Left kidney (tissue), 2 donors: ENCODE data around the gene AQP1. TPM values are rescaled to one million over a fixed set of nuclear protein-coding genes. Genes with fewer than 3 reads are reported as not detected.

Experiments used
- DNase-seq: peaks from one replicate; pipeline ENCODE4 v3.0.0-alpha.2; 2013
- polyA plus RNA-seq: library from polyadenylated mRNA; unstranded; fragments of 120-200 nt; gene quantifications from one replicate; pipeline ENCODE4 v1.2.1, GENCODE V29; 2013; ENCODE audit not compliant: insufficient read length

Gene AQP1
- polyA plus RNA-seq, 1 donor, result 184 TPM

- DNase-seq, result no peak
These were observed 6.3 kb upstream of the AQP1 start for GRCh38 chr7:30905078-30906012.

- no peak for DNase-seq
These were observed 5.6 kb upstream of the AQP1 start for GRCh38 chr7:30906014-30906413.

- DNase-seq, result no peak
These were observed 5.0 kb upstream of the AQP1 start for GRCh38 chr7:30906515-30907240.

- no peak for DNase-seq
These were observed 4.0 kb upstream of the AQP1 start for GRCh38 chr7:30907527-30908267.

- DNase-seq, result no peak
These were observed 3.0 kb upstream of the AQP1 start for GRCh38 chr7:30908681-30909080.

GRCh38 chr7:30909431-30909830, 2.2 kb upstream of the AQP1 start:
- DNase-seq, result no peak

- DNase-seq, result no peak
These were observed 1.1 kb upstream of the AQP1 start for GRCh38 chr7:30910411-30911073.

DNA sequence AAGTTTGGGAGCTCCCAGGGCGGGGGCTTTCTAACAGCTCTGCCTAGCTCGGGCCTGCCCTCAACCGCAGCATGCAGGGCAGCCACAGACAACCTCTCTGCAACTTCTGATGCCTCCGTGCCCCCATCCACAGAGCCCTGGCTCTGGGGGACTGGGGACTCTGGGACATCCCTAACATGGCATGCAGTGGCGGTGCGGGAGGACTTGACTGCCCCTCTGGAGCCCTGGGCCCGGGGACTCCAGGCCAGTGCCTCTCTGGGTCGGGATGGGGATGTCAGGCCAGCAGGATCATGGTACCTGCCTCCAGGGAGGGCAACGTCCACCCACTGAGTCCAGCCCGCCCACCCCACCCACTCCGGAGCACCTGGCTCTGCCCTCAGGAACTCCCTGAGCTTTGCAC, 520 bp upstream of the AQP1 start:
- DNase-seq, result no peak

DNA sequence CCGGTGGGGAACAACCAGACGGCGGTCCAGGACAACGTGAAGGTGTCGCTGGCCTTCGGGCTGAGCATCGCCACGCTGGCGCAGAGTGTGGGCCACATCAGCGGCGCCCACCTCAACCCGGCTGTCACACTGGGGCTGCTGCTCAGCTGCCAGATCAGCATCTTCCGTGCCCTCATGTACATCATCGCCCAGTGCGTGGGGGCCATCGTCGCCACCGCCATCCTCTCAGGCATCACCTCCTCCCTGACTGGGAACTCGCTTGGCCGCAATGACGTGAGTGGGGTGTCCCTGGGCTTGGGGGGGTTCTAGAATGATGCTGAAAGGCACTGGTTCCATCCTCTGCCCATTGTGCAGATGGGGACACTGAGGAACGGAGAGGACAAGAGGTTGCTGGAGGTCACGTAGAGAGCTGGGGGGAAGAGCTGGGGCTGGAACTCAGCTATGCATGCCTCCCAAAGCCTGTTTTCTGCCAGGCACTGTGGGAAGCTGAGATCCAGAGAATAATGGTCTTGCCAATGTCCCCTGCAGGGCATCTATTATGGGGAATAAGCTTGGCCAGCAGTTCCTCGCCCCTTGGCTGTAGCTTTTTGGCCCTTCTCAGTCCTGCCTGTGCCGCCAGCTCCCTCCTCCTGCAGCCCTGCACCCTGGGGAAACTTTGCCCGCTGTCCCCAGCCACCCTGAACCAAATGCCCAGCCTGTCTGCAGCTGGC, 523 bp downstream of the AQP1 start:
- DNase-seq, result no peak

GRCh38 chr7:30912731-30912985, 1.0 kb downstream of the AQP1 start:
- DNase-seq, result no peak

DNA sequence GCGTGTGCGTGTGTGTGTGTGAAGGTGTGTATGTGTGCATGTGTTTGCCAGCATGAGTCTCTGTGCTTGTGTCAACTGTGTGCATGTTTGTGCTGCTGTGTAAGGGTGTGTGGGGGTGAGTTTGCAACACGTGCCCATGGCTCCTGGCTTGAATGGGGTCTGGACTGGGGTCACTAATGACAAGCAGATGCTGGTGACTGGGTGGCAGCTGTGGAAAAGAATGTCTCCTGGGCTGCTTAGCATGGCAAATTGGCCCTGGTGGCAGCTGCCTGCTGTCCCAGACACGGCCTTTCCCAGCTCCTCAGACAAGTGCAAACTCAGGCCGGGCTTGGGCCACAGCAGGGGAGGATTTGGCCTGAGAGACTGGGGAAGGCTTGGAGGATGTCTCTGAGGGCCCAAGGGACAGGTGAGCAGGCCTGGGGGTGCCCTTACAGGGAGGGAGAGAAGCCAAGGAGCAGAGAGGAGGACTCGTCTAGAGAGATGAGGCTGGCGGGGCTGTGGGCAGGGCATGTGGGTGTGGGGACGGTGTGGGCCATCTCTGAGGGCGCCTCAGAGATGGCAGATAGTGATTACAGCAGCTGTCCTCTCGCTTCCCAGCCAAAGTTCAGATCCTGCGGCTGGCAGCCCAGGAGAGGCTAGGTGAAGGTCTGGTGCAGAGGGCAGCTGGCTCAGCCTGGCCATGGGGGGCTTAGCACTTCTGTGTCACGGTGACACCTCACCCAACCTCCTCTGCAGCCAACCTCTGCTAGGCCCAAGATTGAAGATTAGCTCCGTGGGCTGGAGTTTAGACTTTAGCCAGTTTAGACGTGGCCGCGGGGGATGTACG, 1.5 kb downstream of the AQP1 start:
- DNase-seq, result no peak

GRCh38 chr7:30913821-30914515, 2.3 kb downstream of the AQP1 start:
- DNase-seq, result no peak

- DNase-seq, result no peak
These were observed 2.9 kb downstream of the AQP1 start for GRCh38 chr7:30914596-30914995.

GRCh38 chr7:30915005-30915601, 3.5 kb downstream of the AQP1 start:
- DNase-seq, result no peak

- DNase-seq, result no peak
These were observed 4.1 kb downstream of the AQP1 start for GRCh38 chr7:30915751-30916150.

- no peak for DNase-seq
These were observed 4.6 kb downstream of the AQP1 start for GRCh38 chr7:30916255-30916654.

- DNase-seq, result no peak
These were observed 5.1 kb downstream of the AQP1 start for GRCh38 chr7:30916767-30917166.

- no peak for DNase-seq
These were observed 5.7 kb downstream of the AQP1 start for GRCh38 chr7:30917216-30917893.

DNA sequence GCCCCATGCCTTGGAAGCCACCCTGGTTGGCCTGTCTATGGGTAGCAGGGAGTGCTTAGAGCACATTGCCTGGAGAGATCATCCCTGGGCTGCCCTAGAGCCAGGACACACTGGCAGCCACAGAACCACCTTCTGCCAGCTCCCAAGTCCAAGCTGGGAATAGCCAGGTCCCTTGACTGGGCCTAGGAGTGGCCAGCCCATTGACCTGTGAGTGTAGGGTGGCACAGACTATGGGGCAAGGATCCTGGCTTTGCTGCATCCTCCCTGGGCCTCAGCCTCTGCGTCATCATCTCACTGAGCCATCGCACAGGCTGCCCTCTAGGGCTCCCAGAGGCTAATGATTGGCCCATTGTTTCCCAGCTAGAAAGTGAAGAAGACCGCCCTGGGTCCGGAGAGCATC, 7.0 kb downstream of the AQP1 start:
- DNase-seq, result no peak
